ENCODE results near the gene CSNK1G1.
"Not testable (repeated sequence)": the region's sequence is repeated elsewhere in the genome, so short reads cannot be mapped to it uniquely, and the experiment has no call there.

The CSNK1G1 gene

DNA sequence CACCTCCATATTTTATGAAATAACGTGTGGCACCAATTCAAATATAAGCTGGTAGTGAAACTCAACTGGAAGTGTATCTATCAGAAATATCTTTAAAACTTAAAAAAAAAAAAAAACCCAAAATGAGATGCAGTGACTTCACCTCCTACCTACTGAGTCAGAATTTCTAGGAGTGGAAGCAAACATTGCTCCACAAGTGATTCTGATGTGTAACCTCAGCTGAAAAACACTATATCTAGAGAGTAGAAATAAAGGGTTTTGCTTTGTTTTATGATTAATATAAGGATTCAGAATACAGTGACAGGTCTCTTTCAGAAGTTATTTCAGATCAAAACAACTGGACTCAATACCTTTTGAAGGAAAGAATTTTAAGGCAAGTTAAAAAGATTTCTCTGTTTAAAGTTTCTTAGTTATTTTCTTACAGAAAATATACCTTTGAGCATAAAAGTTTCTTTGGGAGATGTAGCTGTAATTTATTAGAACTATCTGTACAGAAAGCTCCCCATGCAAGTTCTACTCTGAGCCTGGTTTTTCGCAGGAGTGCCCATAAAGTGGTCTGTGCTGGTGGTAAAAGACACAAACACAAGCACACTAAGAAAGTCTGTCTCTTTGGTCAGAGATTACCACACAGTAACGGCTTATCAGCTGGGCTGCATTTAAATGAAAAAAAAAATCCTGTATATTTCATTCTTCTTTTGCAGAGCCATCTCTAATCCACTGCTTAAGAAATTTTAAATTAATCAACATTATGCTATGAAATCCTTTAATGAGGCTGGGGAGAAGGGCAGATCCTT lies 133.2 kb downstream of the CSNK1G1 start:
- no peak overlapping the region for H3K9ac ChIP-seq (ENCODE audit: low read length)

DNA sequence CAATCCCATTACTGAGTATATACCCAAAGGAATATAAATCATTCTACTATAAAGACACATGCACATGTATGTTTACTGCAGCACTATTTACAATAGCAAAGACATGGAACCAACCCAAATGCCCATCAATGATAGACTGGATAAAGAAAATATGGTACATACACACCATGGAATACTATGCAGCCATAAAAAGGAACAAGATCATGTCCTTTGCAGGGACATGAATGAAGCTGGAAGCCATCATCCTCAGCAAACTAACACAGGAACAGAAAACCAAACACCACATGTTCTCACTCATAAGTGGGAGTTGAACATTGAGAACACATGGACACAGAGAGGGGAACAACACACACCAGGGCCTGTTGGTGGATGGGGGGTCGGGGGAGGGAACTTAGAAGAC lies 134.1 kb downstream of the CSNK1G1 start:
- H3K9me3 ChIP-seq (ENCODE audit: control insufficient read depth, insufficient read depth, low read depth, low read length); H3K27me3 ChIP-seq (ENCODE audit: control insufficient read depth, insufficient read depth, low read length); H3K4me1 ChIP-seq (ENCODE audit: control insufficient read depth, insufficient read depth, low read length); H3K36me3 ChIP-seq (ENCODE audit: control insufficient read depth, insufficient read depth, low read length); H3K9ac ChIP-seq (ENCODE audit: low read length); H3K27ac ChIP-seq (ENCODE audit: low read depth, low read length); H3K4me3 ChIP-seq (ENCODE audit: low read depth, low read length): not testable (repeated sequence)

More for the DNA sequence above, 133.2 kb downstream of the CSNK1G1 start:
- no peak overlapping the region for H3K27ac ChIP-seq (ENCODE audit: low read depth, low read length)
- no peaks in the 10 kb centered on the region for H3K36me3 ChIP-seq (ENCODE audit: control insufficient read depth, insufficient read depth, low read length)
- no peaks in the 10 kb centered on the region for H3K27me3 ChIP-seq (ENCODE audit: control insufficient read depth, insufficient read depth, low read length)
- H3K9me3 ChIP-seq (ENCODE audit: control insufficient read depth, insufficient read depth, low read depth, low read length), result peaks cover 10% of the 10 kb centered on the region; the same call in 1 of the 2 replicates
- no peak overlapping the region for H3K4me3 ChIP-seq (ENCODE audit: low read depth, low read length)
- H3K4me1 ChIP-seq (ENCODE audit: control insufficient read depth, insufficient read depth, low read length), result no peaks in the 10 kb centered on the region

DNA sequence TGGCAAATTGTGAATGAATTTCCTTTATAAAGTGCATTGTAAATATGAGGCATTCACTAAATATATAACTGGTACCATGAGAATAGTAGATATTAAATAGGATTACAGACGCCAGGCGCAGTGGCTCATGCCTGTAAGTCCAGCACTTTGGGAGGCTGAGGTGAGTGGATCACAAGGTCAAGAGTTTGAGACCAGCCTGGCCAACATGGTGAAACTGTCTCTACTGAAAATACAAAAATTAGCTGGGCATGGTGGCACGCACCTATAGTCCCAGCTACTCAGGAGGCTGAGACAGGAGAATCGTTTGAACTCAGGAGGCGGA lies 138.6 kb downstream of the CSNK1G1 start:
- not testable (repeated sequence) for H3K27ac ChIP-seq (ENCODE audit: low read depth, low read length); H3K27me3 ChIP-seq (ENCODE audit: control insufficient read depth, insufficient read depth, low read length)
- peaks cover 16% of the 10 kb centered on the region for H3K36me3 ChIP-seq (ENCODE audit: control insufficient read depth, insufficient read depth, low read length)

DNA sequence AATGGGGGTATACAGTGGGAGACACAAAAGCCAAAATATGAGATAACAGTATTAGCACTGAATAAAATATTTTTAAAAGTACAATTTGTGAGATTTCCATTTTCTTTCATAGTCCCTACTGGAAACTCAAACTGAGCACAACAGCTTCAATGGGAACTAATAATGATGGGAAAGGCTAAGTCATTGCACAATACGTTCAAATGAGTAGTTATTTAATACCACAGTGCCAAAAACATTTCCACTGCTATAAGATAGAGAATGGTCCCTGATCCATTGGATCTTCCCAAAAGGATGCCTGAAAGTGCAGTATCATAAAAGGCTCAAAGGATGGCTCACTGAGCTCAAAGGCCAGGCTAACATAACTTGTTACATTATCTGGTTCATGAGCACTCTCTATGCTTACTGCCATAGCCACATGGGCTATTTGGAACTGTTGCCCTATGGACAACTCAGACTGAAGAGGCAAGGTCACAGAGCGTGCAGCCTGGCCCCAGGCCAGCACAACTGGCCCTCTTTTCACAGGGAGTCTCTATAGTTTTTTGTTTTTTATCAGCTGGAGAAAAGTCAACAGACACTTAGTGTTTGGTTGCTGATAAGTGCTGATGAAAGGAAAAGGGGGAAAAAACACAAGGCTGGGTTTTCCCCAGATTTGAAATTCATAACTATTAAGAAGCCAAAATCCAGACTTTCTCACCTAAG lies 139.1 kb downstream of the CSNK1G1 start:
- Histone ChIP-seq H3K4me1 (ENCODE audit: control insufficient read depth, insufficient read depth, low read length) (no peaks in the 10 kb centered on the region), H3K27me3 (ENCODE audit: control insufficient read depth, insufficient read depth, low read length) (no peaks in the 10 kb centered on the region), H3K27ac (ENCODE audit: low read depth, low read length) (no peak overlapping the region), H3K9ac (ENCODE audit: low read length) (no peak overlapping the region), H3K36me3 (ENCODE audit: control insufficient read depth, insufficient read depth, low read length) (peaks cover 16% of the 10 kb centered on the region), H3K4me3 (ENCODE audit: low read depth, low read length) (no peak overlapping the region), H3K9me3 (ENCODE audit: control insufficient read depth, insufficient read depth, low read depth, low read length) (no peaks in the 10 kb centered on the region)

More for the DNA sequence above, 138.6 kb downstream of the CSNK1G1 start:
- H3K9ac ChIP-seq (ENCODE audit: low read length); H3K4me1 ChIP-seq (ENCODE audit: control insufficient read depth, insufficient read depth, low read length); H3K9me3 ChIP-seq (ENCODE audit: control insufficient read depth, insufficient read depth, low read depth, low read length); H3K4me3 ChIP-seq (ENCODE audit: low read depth, low read length): not testable (repeated sequence)

DNA sequence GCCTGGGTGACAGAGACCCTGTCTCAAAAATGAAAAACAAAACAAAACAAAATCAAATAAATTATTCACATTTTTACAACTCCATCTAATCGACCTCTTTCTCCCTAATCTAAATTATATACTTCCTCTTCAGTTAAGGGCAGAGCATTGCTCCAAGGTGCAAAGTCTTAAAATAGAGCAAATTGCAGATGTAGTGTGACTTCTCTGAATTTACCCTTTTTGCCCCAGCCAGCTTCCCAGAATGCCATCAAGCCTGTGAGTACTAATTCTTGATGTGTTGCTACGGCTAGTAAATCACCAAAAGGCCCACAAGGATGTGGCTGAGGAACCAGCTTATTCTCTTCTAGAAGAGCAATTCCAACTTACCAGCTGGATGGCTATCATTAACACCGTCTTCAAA lies 139.8 kb downstream of the CSNK1G1 start:
- Histone ChIP-seq H3K4me1 (ENCODE audit: control insufficient read depth, insufficient read depth, low read length) (no peaks in the 10 kb centered on the region), H3K27me3 (ENCODE audit: control insufficient read depth, insufficient read depth, low read length) (no peaks in the 10 kb centered on the region), H3K27ac (ENCODE audit: low read depth, low read length) (no peak overlapping the region), H3K36me3 (ENCODE audit: control insufficient read depth, insufficient read depth, low read length) (peaks cover 16% of the 10 kb centered on the region), H3K9ac (ENCODE audit: low read length) (no peak overlapping the region), H3K9me3 (ENCODE audit: control insufficient read depth, insufficient read depth, low read depth, low read length) (no peaks in the 10 kb centered on the region), H3K4me3 (ENCODE audit: low read depth, low read length) (no peak overlapping the region)

- Histone ChIP-seq H3K27me3 (ENCODE audit: control insufficient read depth, insufficient read depth, low read length) (no peaks in the 10 kb centered on the region), H3K36me3 (ENCODE audit: control insufficient read depth, insufficient read depth, low read length) (peaks cover 16% of the 10 kb centered on the region), H3K9ac (ENCODE audit: low read length) (no peak overlapping the region), H3K4me1 (ENCODE audit: control insufficient read depth, insufficient read depth, low read length) (no peaks in the 10 kb centered on the region), H3K4me3 (ENCODE audit: low read depth, low read length) (no peak overlapping the region), H3K9me3 (ENCODE audit: control insufficient read depth, insufficient read depth, low read depth, low read length) (no peaks in the 10 kb centered on the region), H3K27ac (ENCODE audit: low read depth, low read length) (no peak overlapping the region)
These were observed 142.3 kb downstream of the CSNK1G1 start for GRCh38 chr15:64213646-64214045.

GRCh38 chr15:64211696-64212095 lies 144.3 kb downstream of the CSNK1G1 start:
- H3K4me1 ChIP-seq (ENCODE audit: control insufficient read depth, insufficient read depth, low read length), result no peaks in the 10 kb centered on the region
- no peaks in the 10 kb centered on the region for H3K9me3 ChIP-seq (ENCODE audit: control insufficient read depth, insufficient read depth, low read depth, low read length)
- no peak overlapping the region for H3K4me3 ChIP-seq (ENCODE audit: low read depth, low read length)
- no peak overlapping the region for H3K27ac ChIP-seq (ENCODE audit: low read depth, low read length)
- no peaks in the 10 kb centered on the region for H3K27me3 ChIP-seq (ENCODE audit: control insufficient read depth, insufficient read depth, low read length)
- H3K36me3 ChIP-seq (ENCODE audit: control insufficient read depth, insufficient read depth, low read length), result peaks cover 16% of the 10 kb centered on the region
- H3K9ac ChIP-seq (ENCODE audit: low read length), result no peak overlapping the region

- Histone ChIP-seq H3K9ac (ENCODE audit: low read length) (no peak overlapping the region), H3K4me1 (ENCODE audit: control insufficient read depth, insufficient read depth, low read length) (no peaks in the 10 kb centered on the region), H3K36me3 (ENCODE audit: control insufficient read depth, insufficient read depth, low read length) (peaks cover 16% of the 10 kb centered on the region), H3K4me3 (ENCODE audit: low read depth, low read length) (no peak overlapping the region), H3K27me3 (ENCODE audit: control insufficient read depth, insufficient read depth, low read length) (no peaks in the 10 kb centered on the region), H3K27ac (ENCODE audit: low read depth, low read length) (no peak overlapping the region), H3K9me3 (ENCODE audit: control insufficient read depth, insufficient read depth, low read depth, low read length) (no peaks in the 10 kb centered on the region)
These were observed 145.6 kb downstream of the CSNK1G1 start for GRCh38 chr15:64210371-64210770.

DNA sequence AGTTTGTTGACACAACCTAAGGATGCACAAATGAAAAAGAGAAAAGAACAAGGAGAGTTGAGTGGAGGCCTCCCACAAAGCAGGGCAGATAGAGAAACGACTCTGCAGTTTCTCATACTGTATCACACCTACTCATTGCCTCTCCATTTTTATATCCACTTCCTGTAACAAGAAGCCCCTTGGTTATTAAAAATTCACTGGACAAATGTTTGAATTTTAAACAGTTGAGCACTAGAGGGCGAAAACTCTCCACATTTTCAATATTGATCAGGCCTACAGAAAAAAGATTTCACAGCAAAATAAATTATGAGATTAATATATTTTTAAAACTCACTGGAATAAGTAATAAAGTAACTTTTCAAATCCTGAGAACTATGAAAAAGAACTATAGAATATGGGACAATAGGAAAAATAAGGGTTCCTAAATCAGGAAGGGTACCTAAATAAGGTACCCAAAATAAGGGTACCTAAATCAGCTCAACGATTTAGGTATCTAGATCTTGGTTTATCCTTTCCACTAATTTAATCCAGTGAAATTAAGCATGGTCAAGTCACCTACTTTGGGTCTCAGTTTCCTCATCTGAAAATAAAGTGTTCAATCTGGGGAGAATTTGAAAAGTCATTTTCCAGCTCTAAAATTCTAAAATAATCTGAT lies 146.2 kb downstream of the CSNK1G1 start:
- Histone ChIP-seq H3K9me3 (ENCODE audit: control insufficient read depth, insufficient read depth, low read depth, low read length) (no peaks in the 10 kb centered on the region), H3K27me3 (ENCODE audit: control insufficient read depth, insufficient read depth, low read length) (no peaks in the 10 kb centered on the region), H3K4me3 (ENCODE audit: low read depth, low read length) (no peak overlapping the region), H3K9ac (ENCODE audit: low read length) (no peak overlapping the region), H3K27ac (ENCODE audit: low read depth, low read length) (no peak overlapping the region), H3K36me3 (ENCODE audit: control insufficient read depth, insufficient read depth, low read length) (peaks cover 16% of the 10 kb centered on the region), H3K4me1 (ENCODE audit: control insufficient read depth, insufficient read depth, low read length) (no peaks in the 10 kb centered on the region)

GRCh38 chr15:64205202-64205601 lies 150.8 kb downstream of the CSNK1G1 start:
- peaks cover 28% of the 10 kb centered on the region for H3K36me3 ChIP-seq (ENCODE audit: control insufficient read depth, insufficient read depth, low read length)
- H3K27ac ChIP-seq (ENCODE audit: low read depth, low read length), result no peak overlapping the region

GRCh38 chr15:64197425-64197824 lies 158.5 kb downstream of the CSNK1G1 start:
- Histone ChIP-seq H3K9ac (ENCODE audit: low read length) (no peak overlapping the region), H3K4me1 (ENCODE audit: control insufficient read depth, insufficient read depth, low read length) (no peaks in the 10 kb centered on the region), H3K36me3 (ENCODE audit: control insufficient read depth, insufficient read depth, low read length) (peaks cover 13% of the 10 kb centered on the region), H3K27me3 (ENCODE audit: control insufficient read depth, insufficient read depth, low read length) (no peaks in the 10 kb centered on the region), H3K4me3 (ENCODE audit: low read depth, low read length) (no peak overlapping the region), H3K27ac (ENCODE audit: low read depth, low read length) (no peak overlapping the region), H3K9me3 (ENCODE audit: control insufficient read depth, insufficient read depth, low read depth, low read length) (no peaks in the 10 kb centered on the region)

More at GRCh38 chr15:64205202-64205601, 150.8 kb downstream of the CSNK1G1 start:
- Histone ChIP-seq H3K9me3 (ENCODE audit: control insufficient read depth, insufficient read depth, low read depth, low read length) (no peaks in the 10 kb centered on the region), H3K4me1 (ENCODE audit: control insufficient read depth, insufficient read depth, low read length) (no peaks in the 10 kb centered on the region), H3K27me3 (ENCODE audit: control insufficient read depth, insufficient read depth, low read length) (no peaks in the 10 kb centered on the region), H3K4me3 (ENCODE audit: low read depth, low read length) (no peak overlapping the region), H3K9ac (ENCODE audit: low read length) (no peak overlapping the region)
